OCI-LY1 (cell line): ENCODE measurements around the gene SLC7A8.
A peak's percentile ranks its signal among the peaks of the same experiment; 100 is the strongest.

Source experiments
- H2AFZ ChIP-seq: fragments of 200-600 bp; sonication (generic), shearing (Covaris generic); 2 replicates; pipeline ENCODE4 v1.6.0; 2014; ENCODE audit warnings: antibody characterized with exemption, mild to moderate bottlenecking, low read length
- H3F3A ChIP-seq: fragments of 200-600 bp; sonication (generic), shearing (Covaris generic); 2 replicates; pipeline ENCODE4 v1.6.0; 2014; ENCODE audit warnings: mild to moderate bottlenecking, antibody characterized with exemption, low read length, moderate library complexity; ENCODE audit not compliant: insufficient read depth
- H3K27ac ChIP-seq: fragments of 200-600 bp; sonication (generic); 2 replicates; pipeline ENCODE4 v1.5.1; 2014; ENCODE audit warnings: low read length, mixed run types, mild to moderate bottlenecking, low read depth; ENCODE audit not compliant: poor library complexity, severe bottlenecking
- H3K27me3 ChIP-seq: fragments of 200-600 bp; sonication (generic); 2 replicates; pipeline ENCODE4 v1.6.0; 2014; ENCODE audit warnings: antibody characterized with exemption, mild to moderate bottlenecking, low read length, moderate library complexity; ENCODE audit not compliant: insufficient read depth
- H3K36me3 ChIP-seq: fragments of 200-600 bp; sonication (generic); 2 replicates; pipeline ENCODE4 v1.6.1; 2014; ENCODE audit warnings: mild to moderate bottlenecking, antibody characterized with exemption, low read length, moderate library complexity, mixed read lengths; ENCODE audit not compliant: insufficient read depth
- H3K4me1 ChIP-seq: fragments of 200-600 bp; sonication (generic); 2 replicates; pipeline ENCODE4 v1.5.1; 2014; ENCODE audit warnings: mild to moderate bottlenecking, low read length, moderate library complexity; ENCODE audit not compliant: insufficient read depth, severe bottlenecking
- H3K4me2 ChIP-seq: fragments of 200-600 bp; sonication (generic), shearing (Covaris generic); 2 replicates; pipeline ENCODE4 v1.6.1; 2014; ENCODE audit warnings: low read length
- H3K4me3 ChIP-seq: fragments of 200-600 bp; sonication (generic); 2 replicates; pipeline ENCODE4 v1.5.1; 2014; ENCODE audit warnings: low read length, low read depth, mild to moderate bottlenecking, mixed read lengths; ENCODE audit not compliant: poor library complexity, severe bottlenecking
- H3K79me2 ChIP-seq: fragments of 200-600 bp; shearing (Covaris generic); 2 replicates; pipeline ENCODE4 v1.6.1; 2016; ENCODE audit warnings: mixed run types, low read length, mixed read lengths; ENCODE audit not compliant: insufficient read depth
- H3K9ac ChIP-seq: fragments of 200-600 bp; sonication (generic), shearing (Covaris generic); 2 replicates; pipeline ENCODE4 v1.6.1; 2014; ENCODE audit warnings: mild to moderate bottlenecking, low read length, mixed read lengths
- H3K9me2 ChIP-seq: fragments of 200-600 bp; sonication (generic), shearing (Covaris generic); 2 replicates; pipeline ENCODE4 v1.6.1; 2014; ENCODE audit warnings: low read depth, mild to moderate bottlenecking, low read length, mixed read lengths
- H3K9me3 ChIP-seq: fragments of 200-600 bp; shearing (Covaris generic); 2 replicates; pipeline ENCODE4 v1.6.1; 2014; ENCODE audit warnings: low read length, mixed read lengths
- H4K20me1 ChIP-seq: fragments of 200-600 bp; sonication (generic), shearing (Covaris generic); 2 replicates; pipeline ENCODE4 v1.6.0; 2016; ENCODE audit warnings: mild to moderate bottlenecking, low read length; ENCODE audit not compliant: insufficient read depth
- CTCF ChIP-seq: fragments of 200-600 bp; sonication (generic), shearing (Covaris generic); IDR thresholded peaks from 2 replicates; pipeline ENCODE4 v1.5.1; 2017; ENCODE audit warnings: mild to moderate bottlenecking, antibody characterized with exemption, low read length, moderate library complexity, mixed read lengths
- EZH2 ChIP-seq: fragments of 200-600 bp; sonication (generic), shearing (Covaris generic); IDR thresholded peaks from 2 replicates; pipeline ENCODE4 v1.8.0; 2017; ENCODE audit warnings: borderline replicate concordance, mixed run types, mild to moderate bottlenecking, antibody characterized with exemption, low read length, moderate library complexity, mixed read lengths

SLC7A8 gene

DNA sequence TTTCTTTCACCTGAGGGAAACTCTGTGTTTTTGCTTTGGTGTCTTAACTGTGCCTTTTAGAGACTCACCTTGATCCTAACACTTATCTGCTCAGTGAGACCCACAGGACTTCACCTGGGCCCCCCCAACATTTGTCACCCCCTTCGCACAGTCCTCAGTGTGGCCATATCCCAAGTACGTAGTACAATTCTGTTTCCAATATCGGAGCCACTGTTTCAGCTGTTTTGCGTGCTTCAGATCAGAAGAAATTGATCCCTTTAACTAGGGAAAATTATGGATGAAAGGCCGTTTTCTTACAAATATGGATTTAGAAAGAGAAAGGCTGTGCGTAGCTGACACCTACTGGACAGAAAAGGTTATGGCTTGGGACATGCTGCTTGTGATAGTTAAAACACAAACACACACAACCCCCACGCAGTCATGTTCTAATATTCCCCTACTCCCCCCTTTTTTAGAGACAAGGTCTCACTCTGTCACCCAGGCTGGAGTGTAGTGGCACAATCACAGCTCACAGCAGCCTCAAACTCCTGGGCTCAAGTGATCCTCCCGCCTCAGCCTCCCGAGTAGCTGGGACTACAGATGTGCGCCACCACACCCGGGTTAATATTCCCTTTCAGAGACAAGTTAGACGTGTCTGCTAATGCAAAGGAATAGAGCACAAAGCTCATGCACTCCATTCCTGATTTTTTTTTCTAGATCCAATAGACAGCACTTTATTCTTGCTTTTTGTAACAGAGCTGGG, 3.6 kb upstream of the SLC7A8 start:
- Histone ChIP-seq H4K20me1 (no peaks in the 10 kb centered on the region), H3K27me3 (0 out of 2 replicates have a peak, but pooled peaks cover 7% of the 10 kb centered on the region), H3K36me3 (no peaks in the 10 kb centered on the region), H3K27ac (no peak overlapping the region), H3K4me2 (no peak overlapping the region), H3K4me1 (peaks cover 6% of the 10 kb centered on the region), H2AFZ (no peak overlapping the region), H3K79me2 (no peaks in the 10 kb centered on the region), H3K9ac (no peak overlapping the region), H3K9me3 (no peaks in the 10 kb centered on the region), H3K4me3 (no peak overlapping the region), H3K9me2 (no peaks in the 10 kb centered on the region), H3F3A (no peaks in the 10 kb centered on the region)
- TF ChIP-seq EZH2 (no peak), CTCF (peak; percentile 76; the same call in 1 of the 2 replicates)

- Histone ChIP-seq H3K9me3 (no peaks in the 10 kb centered on the region), H3F3A (no peaks in the 10 kb centered on the region), H3K79me2 (no peaks in the 10 kb centered on the region), H3K27ac (no peak overlapping the region), H3K9ac (no peak overlapping the region), H3K4me2 (no peak overlapping the region), H3K36me3 (no peaks in the 10 kb centered on the region), H3K27me3 (0 out of 2 replicates have a peak, but pooled peaks cover 7% of the 10 kb centered on the region), H3K9me2 (no peaks in the 10 kb centered on the region), H4K20me1 (no peaks in the 10 kb centered on the region), H3K4me3 (no peak overlapping the region), H2AFZ (no peak overlapping the region), H3K4me1 (peaks cover 6% of the 10 kb centered on the region)
- TF ChIP-seq CTCF, result no peak
- no peak for TF ChIP-seq EZH2
Measured at GRCh38 chr14:23185063-23185462, 1.6 kb upstream of the SLC7A8 start.

DNA sequence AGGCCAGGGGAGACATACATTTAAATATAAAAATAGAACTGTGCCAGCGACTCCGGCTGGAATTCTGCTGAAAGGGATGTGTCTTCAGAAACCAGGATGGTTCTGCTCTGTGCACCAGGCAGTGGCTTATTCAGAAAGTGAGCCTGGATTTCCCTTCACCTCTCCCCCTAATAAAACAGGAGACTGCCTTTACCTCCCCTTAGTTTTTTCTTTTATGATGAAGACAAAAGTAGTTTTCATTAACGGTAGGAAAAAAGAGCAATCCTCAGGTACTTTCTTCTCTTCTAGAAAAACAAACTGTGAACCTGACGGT, 346 bp downstream of the SLC7A8 start:
- Histone ChIP-seq H3K4me2 (peak overlapping the region; percentile 45), H3K79me2 (no peaks in the 10 kb centered on the region), H3K36me3 (no peaks in the 10 kb centered on the region), H3K4me1 (peaks cover 6% of the 10 kb centered on the region), H3K27ac (no peak overlapping the region), H3K9me3 (no peaks in the 10 kb centered on the region), H4K20me1 (no peaks in the 10 kb centered on the region), H3K4me3 (peak overlapping the region; percentile 45), H3K27me3 (0 out of 2 replicates have a peak, but pooled peaks cover 7% of the 10 kb centered on the region), H3F3A (no peaks in the 10 kb centered on the region), H3K9ac (no peak overlapping the region), H2AFZ (no peak overlapping the region), H3K9me2 (no peaks in the 10 kb centered on the region)
- TF ChIP-seq CTCF (no peak), EZH2 (no peak)
